Fibroblast of skin of scalp (primary cell): ENCODE data around the gene PDLIM1.
"Not testable (repeated sequence)": the region's sequence is repeated elsewhere in the genome, so short reads cannot be mapped to it uniquely, and the experiment has no call there.

Experiments used
- DNase-seq: peaks from one replicate; pipeline ENCODE4 v3.0.0-alpha.2; 2013

The PDLIM1 gene

GRCh38 chr10:95202865-95203264 lies 87.9 kb downstream of the PDLIM1 start:
- DNase-seq = not testable (repeated sequence)

GRCh38 chr10:95201736-95202135 lies 89.1 kb downstream of the PDLIM1 start:
- DNase-seq = peak; percentile 26

GRCh38 chr10:95196046-95196445 lies 94.8 kb downstream of the PDLIM1 start:
- DNase-seq = no peak

GRCh38 chr10:95193944-95194343 lies 96.9 kb downstream of the PDLIM1 start, which contains the start of gene ACSM6:
Gene ACSM6, plus strand, starts transcription at chr10:95194238. Its CDS starts 248 bp downstream, at chr10:95194486.
- DNase-seq = no peak

GRCh38 chr10:95188593-95188992 lies 102.2 kb downstream of the PDLIM1 start:
- no peak for DNase-seq

- DNase-seq = no peak
These were observed 103.2 kb downstream of the PDLIM1 start for GRCh38 chr10:95187617-95188016.
